ENCODE data around the gene IMPACT.

IMPACT gene

GRCh38 chr18:24381126-24381525, 45.3 kb upstream of the IMPACT start:
- Histone ChIP-seq H3K27ac (ENCODE audit: low read length) (no peak overlapping the region), H3K4me2 (ENCODE audit: low read depth, low read length) (no peak overlapping the region)

GRCh38 chr18:24386681-24387080, 39.8 kb upstream of the IMPACT start:
- no peak for TF ChIP-seq CTCF (IDR thresholded peaks at IDR 0.05; ENCODE audit: low read length)
- no peak for TF ChIP-seq EZH2 (optimal IDR thresholded peaks at IDR 0.05; ENCODE audit: low read depth, low read length)
- no peak for TF ChIP-seq EZH2phosphoT487 (IDR thresholded peaks at IDR 0.05; ENCODE audit: low read length)
- Histone ChIP-seq H3F3A (ENCODE audit: insufficient read depth, low read length) (no peaks in the 10 kb centered on the region), H3K4me2 (ENCODE audit: low read depth, low read length) (no peak overlapping the region), H3K79me2 (ENCODE audit: low read length) (no peaks in the 10 kb centered on the region), H3K27me3 (replicated peaks; ENCODE audit: insufficient read depth, low read length) (no peaks in the 10 kb centered on the region), H3K36me3 (replicated peaks; ENCODE audit: insufficient read depth, low read length) (no peaks in the 10 kb centered on the region), H3K9ac (ENCODE audit: low read length) (no peak overlapping the region), H2AFZ (ENCODE audit: low read length) (no peak overlapping the region), H3K4me1 (ENCODE audit: low read length) (no peaks in the 10 kb centered on the region), H3K27ac (ENCODE audit: low read length) (no peak overlapping the region), H3K9me3 (replicated peaks; ENCODE audit: insufficient read depth, low read length) (no peaks in the 10 kb centered on the region), H3K9me2 (replicated peaks; ENCODE audit: insufficient read depth, low read length) (no peaks in the 10 kb centered on the region), H3K4me3 (ENCODE audit: low read length) (no peak overlapping the region), H4K20me1 (ENCODE audit: insufficient read depth, low read length) (no peaks in the 10 kb centered on the region)
- DNase-seq, result no peak

More at GRCh38 chr18:24381126-24381525, 45.3 kb upstream of the IMPACT start:
- H3K4me1 ChIP-seq (ENCODE audit: low read length), result no peaks in the 10 kb centered on the region
- H3K9me2 ChIP-seq (replicated peaks; ENCODE audit: insufficient read depth, low read length), result no peaks in the 10 kb centered on the region
- no peaks in the 10 kb centered on the region for H3K36me3 ChIP-seq (replicated peaks; ENCODE audit: insufficient read depth, low read length)
- no peaks in the 10 kb centered on the region for H3F3A ChIP-seq (ENCODE audit: insufficient read depth, low read length)
- no peaks in the 10 kb centered on the region for H3K27me3 ChIP-seq (replicated peaks; ENCODE audit: insufficient read depth, low read length)
- H3K79me2 ChIP-seq (ENCODE audit: low read length), result no peaks in the 10 kb centered on the region
- TF ChIP-seq CTCF (IDR thresholded peaks at IDR 0.05; ENCODE audit: low read length) (no peak), EZH2phosphoT487 (IDR thresholded peaks at IDR 0.05; ENCODE audit: low read length) (no peak), EZH2 (optimal IDR thresholded peaks at IDR 0.05; ENCODE audit: low read depth, low read length) (no peak)
- H2AFZ ChIP-seq (ENCODE audit: low read length), result no peak overlapping the region
- H3K4me3 ChIP-seq (ENCODE audit: low read length), result no peak overlapping the region
- no peak for DNase-seq
- H3K9me3 ChIP-seq (replicated peaks; ENCODE audit: insufficient read depth, low read length), result no peaks in the 10 kb centered on the region
- H3K9ac ChIP-seq (ENCODE audit: low read length), result no peak overlapping the region
- H4K20me1 ChIP-seq (ENCODE audit: insufficient read depth, low read length), result no peaks in the 10 kb centered on the region

GRCh38 chr18:24388957-24389356, 37.5 kb upstream of the IMPACT start:
- Histone ChIP-seq H3K4me1 (ENCODE audit: low read length) (no peaks in the 10 kb centered on the region), H3F3A (ENCODE audit: insufficient read depth, low read length) (no peaks in the 10 kb centered on the region), H3K4me2 (ENCODE audit: low read depth, low read length) (no peak overlapping the region), H3K4me3 (ENCODE audit: low read length) (no peak overlapping the region), H3K9ac (ENCODE audit: low read length) (no peak overlapping the region), H3K27ac (ENCODE audit: low read length) (no peak overlapping the region), H3K79me2 (ENCODE audit: low read length) (no peaks in the 10 kb centered on the region), H3K36me3 (replicated peaks; ENCODE audit: insufficient read depth, low read length) (no peaks in the 10 kb centered on the region), H2AFZ (ENCODE audit: low read length) (no peak overlapping the region), H3K9me3 (replicated peaks; ENCODE audit: insufficient read depth, low read length) (no peaks in the 10 kb centered on the region), H3K9me2 (replicated peaks; ENCODE audit: insufficient read depth, low read length) (no peaks in the 10 kb centered on the region), H3K27me3 (replicated peaks; ENCODE audit: insufficient read depth, low read length) (no peaks in the 10 kb centered on the region), H4K20me1 (ENCODE audit: insufficient read depth, low read length) (no peaks in the 10 kb centered on the region)
- no peak for DNase-seq
- TF ChIP-seq CTCF (IDR thresholded peaks at IDR 0.05; ENCODE audit: low read length), result no peak
- no peak for TF ChIP-seq EZH2 (optimal IDR thresholded peaks at IDR 0.05; ENCODE audit: low read depth, low read length)
- no peak for TF ChIP-seq EZH2phosphoT487 (IDR thresholded peaks at IDR 0.05; ENCODE audit: low read length)
